Esophagus squamous epithelium (tissue), 5 donors: ENCODE results near the gene ANKRD34A. TPM values are rescaled to one million over a fixed set of nuclear protein-coding genes. Genes with fewer than 3 reads are reported as not detected.
A peak's percentile ranks its signal among the peaks of the same experiment; 100 is the strongest.
"Not testable (repeated sequence)": the region's sequence is repeated elsewhere in the genome, so short reads cannot be mapped to it uniquely, and the experiment has no call there.

Source experiments
- DNase-seq: peaks from one replicate; lab custom pipeline; 2025; lab: John Stamatoyannopoulos, UW
- H3K27ac ChIP-seq, 4 donors: fragments of 200-600 bp; sonication (generic); one replicate each; pipeline ENCODE4 v1.5.1; 2016 to 2019; ENCODE audit warnings: mild to moderate bottlenecking in 1 of 4
- H3K27me3 ChIP-seq, 4 donors: fragments of 200-600 bp; sonication (generic); 1 replicate in 3 of 4; 2 replicates in 1 of 4; pipeline versions ENCODE4 v1.5.1 to v1.6.0; 2017 to 2021; ENCODE audit warnings: antibody characterized with exemption in 1 of 4
- H3K36me3 ChIP-seq, 3 donors: fragments of 200-600 bp; sonication (generic); one replicate each; pipeline ENCODE4 v1.5.1; 2016 to 2019
- H3K4me1 ChIP-seq, 3 donors: fragments of 200-600 bp; sonication (generic); one replicate each; pipeline ENCODE4 v1.5.1; 2017 to 2019
- H3K4me3 ChIP-seq, 4 donors: fragments of 200-600 bp; sonication (generic); 1 replicate in 3 of 4; 2 replicates in 1 of 4; pipeline ENCODE4 v1.5.1; 2016 to 2019; ENCODE audit warnings: mild to moderate bottlenecking in 2 of 4, moderate library complexity in 1 of 4
- H3K9me3 ChIP-seq, 3 donors: fragments of 200-600 bp; sonication (generic); one replicate each; pipeline ENCODE4 v1.5.1; 2016 to 2019
- CTCF ChIP-seq, 6 experiments: fragments of 450-650 bp in 4 of 6; fragments of 200-600 bp in 2 of 6; sonication (generic) in 2 of 6; IDR thresholded peaks; one replicate each; pipeline ENCODE4 v1.5.1; 2016 to 2019; ENCODE audit warnings: antibody characterized with exemption in 6 of 6, mild to moderate bottlenecking in 4 of 6, moderate library complexity in 4 of 6
- POLR2A ChIP-seq, 4 donors: fragments of 450-650 bp; IDR thresholded peaks; one replicate each; pipeline ENCODE4 v1.6.1; 2017; ENCODE audit warnings: antibody characterized with exemption in 4 of 4, mild to moderate bottlenecking in 4 of 4, moderate library complexity in 3 of 4
- WGBS, 2 donors: methylation state at CpG; one replicate each; pipeline ENCODE4 v1.1.5; 2018; 5-methylcytosine and 5-hydroxymethylcytosine counted together
- intact Hi-C: fragments of 100-400 bp; cut with DNase I; formaldehyde crosslinking; loops from one replicate; pipeline ENCODE4 v1.15.0; 2022
- total RNA-seq, 4 donors: library from RNA; depleted of rRNA; stranded (reverse); fragments of >200 nt; gene quantifications; one replicate each; pipeline ENCODE4 v1.1.0, GENCODE V29; 2016
- donor health status: DM: yes; HTN: yes; CAD: no.

ANKRD34A gene
- total RNA-seq, 4 donors from 2014 or later = 0.04 to 0.67 (median 0.30) TPM

GRCh38 chr1:145922266-145922665, 42.1 kb downstream of the ANKRD34A start:
- TF ChIP-seq CTCF (IDR thresholded peaks at IDR 0.05) (no peak), POLR2A (IDR thresholded peaks at IDR 0.05) (no peak)
- no peaks in the 10 kb centered on the region for H3K27me3 ChIP-seq
- peaks cover 14 to 38% (median 24%) of the 10 kb centered on the region in 3 donors for H3K4me1 ChIP-seq
- H3K4me3 ChIP-seq = no peak overlapping the region
- no peaks in the 10 kb centered on the region for H3K9me3 ChIP-seq
- H3K36me3 ChIP-seq = peaks cover 0 to 46% (median 0%) of the 10 kb centered on the region in 3 donors
- intact Hi-C loops = no loop called here
- no peak for DNase-seq
- no peak overlapping the region for H3K27ac ChIP-seq
- 67 to 71% methylated on average over 2 of the region's 2 CpGs for WGBS, 2 donors

GRCh38 chr1:145920297-145920696, 44.1 kb downstream of the ANKRD34A start:
- 76 to 84% methylated on average over 2 to 3 of the region's 4 CpGs for WGBS, 2 donors
- peaks cover 12 to 34% (median 20%) of the 10 kb centered on the region in 3 donors for H3K4me1 ChIP-seq
- intact Hi-C loops = not testable (repeated sequence)

GRCh38 chr1:145918992-145919939, 45.1 kb downstream of the ANKRD34A start:
- intact Hi-C loops = loop anchor here (5.0 kb wide), 1 partner anchor 43 kb away; the partner anchor contains the start of genes ANKRD34A and POLR3GL
- Histone ChIP-seq H3K4me3 (peak overlapping the region; percentile 52 to 91 (median 85)), H3K27me3 (no peaks in the 10 kb centered on the region), H3K27ac (peak overlapping the region; percentile 81 to 93 (median 92)), H3K9me3 (no peaks in the 10 kb centered on the region), H3K4me1 (peaks cover 12 to 34% (median 20%) of the 10 kb centered on the region in 3 donors), H3K36me3 (peaks cover 0 to 59% (median 8%) of the 10 kb centered on the region in 3 donors)
- TF ChIP-seq POLR2A (IDR thresholded peaks at IDR 0.05) (no peak), CTCF (IDR thresholded peaks at IDR 0.05) (no peak)
- no peak for DNase-seq
- WGBS, 2 donors = 2 to 4% methylated on average over 7 to 24 of the region's 33 CpGs

More at GRCh38 chr1:145920297-145920696, 44.1 kb downstream of the ANKRD34A start:
- H3K4me3 ChIP-seq, H3K27ac ChIP-seq, DNase-seq, H3K27me3 ChIP-seq, H3K9me3 ChIP-seq: not testable (repeated sequence)
- peaks cover 0 to 54% (median 8%) of the 10 kb centered on the region in 3 donors for H3K36me3 ChIP-seq

- intact Hi-C loops = loop anchor here (5.0 kb wide), 1 partner anchor 44 kb away; the partner anchor contains the start of genes ANKRD34A and POLR3GL
- Histone ChIP-seq H3K27ac (peak within 1 kb of the TSS; percentile 81 to 93 (median 92)), H3K4me3 (peak within 1 kb of the TSS; percentile 52 to 91 (median 85)), H3K4me1 (peaks cover 12 to 34% (median 20%) of the 10 kb centered on the region in 3 donors), H3K27me3 (no peaks in the 10 kb centered on the region), H3K36me3 (peaks cover 0 to 59% (median 8%) of the 10 kb centered on the region in 3 donors), H3K9me3 (no peaks in the 10 kb centered on the region)
- DNase-seq = peak; percentile 74
- 0 to 1% methylated on average over 31 to 38 of the region's 51 CpGs for WGBS, 2 donors
- TF ChIP-seq CTCF (IDR thresholded peaks at IDR 0.05) (peak in 1 of 6 experiments; percentile 18), POLR2A (IDR thresholded peaks at IDR 0.05) (peak in 1 of 4 donors; percentile 67)
Observed at GRCh38 chr1:145918144-145918991, 46.0 kb downstream of the ANKRD34A start, which contains the start of gene PEX11B. PEX11B (minus strand) TSS chr1:145918717; CDS start chr1:145918688, 29 bp downstream.

- Histone ChIP-seq H3K36me3 (peaks cover 0 to 59% (median 8%) of the 10 kb centered on the region in 3 donors), H3K9me3 (no peaks in the 10 kb centered on the region), H3K27ac (peak overlapping the region in 3 of 4 donors; percentile 81 to 93 (median 92)), H3K4me3 (peak overlapping the region; percentile 52 to 91 (median 85)), H3K27me3 (no peaks in the 10 kb centered on the region), H3K4me1 (peaks cover 12 to 34% (median 20%) of the 10 kb centered on the region in 3 donors)
- DNase-seq = no peak
- intact Hi-C loops = loop anchor here (5.0 kb wide), 1 partner anchor 45 kb away; the partner anchor contains the start of genes ANKRD34A and POLR3GL
- WGBS, 2 donors = 38 to 59% methylated on average over 5 of the region's 5 CpGs
- TF ChIP-seq CTCF (IDR thresholded peaks at IDR 0.05) (no peak), POLR2A (IDR thresholded peaks at IDR 0.05) (no peak)
Observed at GRCh38 chr1:145917595-145917994, 46.8 kb downstream of the ANKRD34A start.
